Ovary (tissue), 3 donors: ENCODE results near the gene ALOXE3.

Experiments used
- EP300 ChIP-seq: sonication (generic); formaldehyde crosslinking; IDR thresholded peaks from one replicate; pipeline ENCODE4 v1.6.1; 2017; ENCODE audit warnings: antibody characterized with exemption
- POLR2A ChIP-seq: fragments of 450-650 bp; IDR thresholded peaks from one replicate; pipeline ENCODE4 v1.6.1; 2017; ENCODE audit warnings: antibody characterized with exemption, mild to moderate bottlenecking, moderate library complexity
- TF ChIP-seq, protein P1 (sequence below), 3 donors: fragments of 450-650 bp in 2 of 3; fragments of 200-600 bp in 1 of 3; IDR thresholded peaks; one replicate each; pipeline versions ENCODE4 v1.5.1 to v1.8.0; 2016 to 2022; ENCODE audit warnings: antibody characterized with exemption in 3 of 3, mild to moderate bottlenecking in 1 of 3
- donor health status: DM: no; HTN: no; CAD: no.

DNA sequence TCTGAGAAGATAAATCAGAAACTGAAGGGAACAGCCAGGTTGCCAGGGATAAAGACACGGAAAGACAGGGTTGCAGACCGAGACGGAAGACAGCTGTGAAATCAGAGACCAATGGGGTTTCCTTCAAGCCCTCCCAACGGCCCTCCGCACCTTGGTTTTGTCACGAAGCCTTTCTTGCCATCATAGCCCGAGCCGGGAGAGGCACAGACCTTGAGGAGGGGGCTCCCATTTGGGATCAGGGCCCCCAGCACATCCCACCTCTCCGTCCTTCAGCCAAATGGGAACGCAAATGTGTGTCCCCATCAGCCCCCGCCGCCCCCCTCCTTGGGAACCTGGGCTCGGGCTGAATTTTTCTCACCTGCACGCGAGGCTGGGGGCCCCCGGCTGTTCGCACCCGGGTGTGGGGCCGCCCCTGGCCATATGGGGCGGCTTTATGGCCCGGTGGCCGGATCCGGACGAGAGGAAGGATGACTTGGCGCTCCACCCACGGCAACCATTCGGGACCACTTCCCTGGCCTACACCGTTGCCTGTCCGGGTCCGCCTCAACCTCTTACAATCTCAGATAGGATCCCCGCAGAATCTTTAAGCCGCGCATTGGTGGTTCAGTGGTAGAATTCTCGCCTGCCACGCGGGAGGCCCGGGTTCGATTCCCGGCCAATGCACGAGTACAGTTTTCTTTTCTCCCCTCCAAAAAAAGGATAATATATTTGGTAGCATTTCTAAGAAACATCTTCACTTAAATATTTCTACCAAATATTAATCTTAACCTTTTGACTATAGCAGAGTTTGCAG, 7.0 kb upstream of the ALOXE3 start:
- TF ChIP-seq, protein P1, sequence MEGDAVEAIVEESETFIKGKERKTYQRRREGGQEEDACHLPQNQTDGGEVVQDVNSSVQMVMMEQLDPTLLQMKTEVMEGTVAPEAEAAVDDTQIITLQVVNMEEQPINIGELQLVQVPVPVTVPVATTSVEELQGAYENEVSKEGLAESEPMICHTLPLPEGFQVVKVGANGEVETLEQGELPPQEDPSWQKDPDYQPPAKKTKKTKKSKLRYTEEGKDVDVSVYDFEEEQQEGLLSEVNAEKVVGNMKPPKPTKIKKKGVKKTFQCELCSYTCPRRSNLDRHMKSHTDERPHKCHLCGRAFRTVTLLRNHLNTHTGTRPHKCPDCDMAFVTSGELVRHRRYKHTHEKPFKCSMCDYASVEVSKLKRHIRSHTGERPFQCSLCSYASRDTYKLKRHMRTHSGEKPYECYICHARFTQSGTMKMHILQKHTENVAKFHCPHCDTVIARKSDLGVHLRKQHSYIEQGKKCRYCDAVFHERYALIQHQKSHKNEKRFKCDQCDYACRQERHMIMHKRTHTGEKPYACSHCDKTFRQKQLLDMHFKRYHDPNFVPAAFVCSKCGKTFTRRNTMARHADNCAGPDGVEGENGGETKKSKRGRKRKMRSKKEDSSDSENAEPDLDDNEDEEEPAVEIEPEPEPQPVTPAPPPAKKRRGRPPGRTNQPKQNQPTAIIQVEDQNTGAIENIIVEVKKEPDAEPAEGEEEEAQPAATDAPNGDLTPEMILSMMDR (IDR thresholded peaks at IDR 0.05): no peak
- peak; percentile 19 for TF ChIP-seq POLR2A
- TF ChIP-seq EP300: no peak
